GM12874 (cell line): ENCODE data around the gene AMFR.

Source experiments
- TF ChIP-seq, protein P1 (sequence below): IDR thresholded peaks from 2 replicates; pipeline ENCODE4 v1.5.1; 2011; ENCODE audit warnings: low read depth, mild to moderate bottlenecking, control low read depth, low read length, moderate library complexity; ENCODE audit not compliant: insufficient read depth

AMFR gene

DNA sequence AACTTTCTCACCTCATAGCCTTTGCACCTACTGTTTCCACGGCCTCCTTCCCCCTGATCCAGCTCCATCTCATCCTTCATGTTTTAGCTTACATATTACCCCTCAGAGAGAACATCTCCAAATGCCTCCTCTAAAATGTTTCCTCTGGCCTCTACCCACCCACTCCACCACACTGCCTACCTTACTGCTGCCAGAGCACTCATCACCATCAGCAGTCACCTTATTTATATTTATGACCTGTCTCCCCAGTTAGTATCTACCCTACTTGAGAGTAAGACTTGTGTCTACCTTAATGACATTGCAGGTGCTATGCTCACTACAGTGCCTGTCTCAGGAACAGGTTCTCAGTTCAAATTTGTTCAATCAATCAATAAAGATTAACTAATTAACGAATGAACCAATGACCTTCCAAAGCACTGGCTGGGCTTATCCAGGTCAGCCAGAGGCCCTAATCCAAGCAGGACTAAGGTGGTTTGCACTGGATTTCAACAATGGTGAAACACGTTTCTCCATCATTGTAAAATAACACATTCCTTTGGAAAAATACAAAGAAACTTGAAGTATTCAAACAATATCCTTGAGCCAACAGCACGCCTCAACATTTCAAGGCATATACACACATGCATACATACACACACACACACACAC, 41.1 kb downstream of the AMFR start:
- TF ChIP-seq, protein P1, sequence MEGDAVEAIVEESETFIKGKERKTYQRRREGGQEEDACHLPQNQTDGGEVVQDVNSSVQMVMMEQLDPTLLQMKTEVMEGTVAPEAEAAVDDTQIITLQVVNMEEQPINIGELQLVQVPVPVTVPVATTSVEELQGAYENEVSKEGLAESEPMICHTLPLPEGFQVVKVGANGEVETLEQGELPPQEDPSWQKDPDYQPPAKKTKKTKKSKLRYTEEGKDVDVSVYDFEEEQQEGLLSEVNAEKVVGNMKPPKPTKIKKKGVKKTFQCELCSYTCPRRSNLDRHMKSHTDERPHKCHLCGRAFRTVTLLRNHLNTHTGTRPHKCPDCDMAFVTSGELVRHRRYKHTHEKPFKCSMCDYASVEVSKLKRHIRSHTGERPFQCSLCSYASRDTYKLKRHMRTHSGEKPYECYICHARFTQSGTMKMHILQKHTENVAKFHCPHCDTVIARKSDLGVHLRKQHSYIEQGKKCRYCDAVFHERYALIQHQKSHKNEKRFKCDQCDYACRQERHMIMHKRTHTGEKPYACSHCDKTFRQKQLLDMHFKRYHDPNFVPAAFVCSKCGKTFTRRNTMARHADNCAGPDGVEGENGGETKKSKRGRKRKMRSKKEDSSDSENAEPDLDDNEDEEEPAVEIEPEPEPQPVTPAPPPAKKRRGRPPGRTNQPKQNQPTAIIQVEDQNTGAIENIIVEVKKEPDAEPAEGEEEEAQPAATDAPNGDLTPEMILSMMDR, result no peak

DNA sequence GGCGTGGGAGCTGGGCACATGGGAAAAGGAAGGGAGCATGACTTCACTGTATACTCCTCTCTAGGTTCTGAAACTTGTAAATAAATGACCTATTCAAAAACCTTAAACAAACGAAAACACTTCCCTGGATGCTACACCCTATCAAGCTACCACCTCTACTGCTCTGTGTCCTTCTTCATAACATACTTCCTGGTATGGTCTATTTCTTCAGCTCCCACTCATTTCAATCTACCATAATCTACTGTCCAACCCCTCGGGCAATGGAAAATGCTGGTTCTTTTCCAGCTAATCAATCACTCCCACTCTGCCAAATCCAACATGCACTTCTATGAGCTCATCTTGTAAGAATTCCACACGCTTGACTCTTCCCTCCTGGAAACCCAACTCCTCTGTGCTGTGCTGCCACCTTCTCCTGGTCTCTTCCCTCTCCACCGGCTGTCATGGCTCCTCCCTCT, 42.4 kb downstream of the AMFR start:
- TF ChIP-seq, protein P1, result no peak

DNA sequence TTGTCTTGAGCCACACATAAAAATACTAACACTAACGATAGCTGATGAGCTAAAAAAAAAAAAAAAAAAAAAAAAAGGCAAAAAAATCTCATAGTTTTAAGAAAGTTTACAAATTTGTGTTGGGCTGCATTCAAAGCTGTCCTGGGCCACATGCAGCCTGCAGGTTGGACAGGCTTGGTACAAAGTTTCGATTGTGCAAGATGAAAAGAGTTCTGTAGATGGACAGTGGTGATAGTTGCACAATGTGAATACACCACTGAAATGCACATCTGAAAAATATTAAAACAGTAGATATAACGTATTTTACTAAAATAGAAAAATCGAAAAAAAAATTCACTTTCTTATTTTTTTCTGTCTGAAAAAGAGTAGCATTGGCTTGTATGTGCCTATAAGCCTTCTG, 42.9 kb downstream of the AMFR start:
- TF ChIP-seq, protein P1, result no peak

DNA sequence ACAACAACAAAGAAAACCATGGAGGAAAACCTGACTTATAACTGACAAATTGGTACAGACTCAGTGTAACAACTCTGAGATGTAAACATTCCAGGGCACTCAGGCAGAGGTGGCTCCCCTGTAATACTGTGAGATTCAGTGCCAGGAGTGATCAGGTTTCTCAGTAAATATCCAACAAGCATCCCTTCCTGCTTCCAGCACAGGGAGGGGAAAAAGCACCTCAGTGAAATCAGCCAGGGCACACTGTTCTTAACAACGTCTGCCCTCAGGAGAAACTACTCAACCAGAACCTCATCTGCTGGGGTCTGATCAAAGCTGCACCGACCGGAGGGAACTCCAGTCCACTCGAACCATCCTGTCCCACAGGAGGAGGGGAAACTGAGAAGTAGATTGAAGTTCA, 52.3 kb downstream of the AMFR start:
- TF ChIP-seq, protein P1, result no peak

DNA sequence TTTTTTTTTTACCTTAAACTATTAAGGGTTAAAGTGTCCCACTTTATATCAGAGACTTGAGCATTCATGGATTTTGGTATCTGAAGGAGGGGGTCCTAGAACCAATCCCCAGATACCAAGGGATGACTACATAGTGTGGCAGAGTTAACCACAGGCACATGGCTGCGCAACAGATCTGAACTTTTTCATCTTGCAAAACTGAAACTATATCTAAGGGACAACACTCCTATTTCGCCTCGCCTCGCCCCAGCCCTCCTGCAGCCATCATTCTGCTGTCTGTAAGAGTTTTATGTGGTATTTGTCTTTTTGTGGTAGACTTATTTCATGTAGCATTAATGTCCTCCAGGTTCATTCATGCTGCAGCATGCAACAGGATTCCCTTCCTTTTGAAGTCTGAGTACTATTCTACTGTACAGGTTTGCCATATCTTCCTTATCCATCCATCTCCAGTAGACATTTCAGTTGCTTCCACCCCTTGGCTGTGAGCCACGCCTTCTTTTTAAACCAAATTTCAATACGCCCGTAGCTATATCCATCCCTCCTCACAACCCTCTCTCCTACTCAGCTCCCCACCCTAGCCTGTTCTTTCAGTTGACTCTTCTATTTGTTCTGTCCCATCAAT, 53.2 kb downstream of the AMFR start:
- TF ChIP-seq, protein P1, result no peak

DNA sequence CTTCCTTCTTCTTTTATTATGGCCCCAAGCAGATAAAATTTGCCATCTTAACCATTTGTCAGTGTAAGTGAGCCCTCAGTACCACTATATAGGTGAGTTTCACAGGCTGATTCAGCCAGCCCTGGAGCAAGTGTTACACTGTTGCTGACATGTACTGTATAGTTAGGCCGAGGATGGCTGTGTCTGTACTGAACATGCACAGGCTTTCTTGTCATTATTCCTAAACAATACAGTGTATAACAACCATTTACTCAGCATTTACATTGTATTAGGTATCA, 53.7 kb downstream of the AMFR start:
- TF ChIP-seq, protein P1, result no peak

DNA sequence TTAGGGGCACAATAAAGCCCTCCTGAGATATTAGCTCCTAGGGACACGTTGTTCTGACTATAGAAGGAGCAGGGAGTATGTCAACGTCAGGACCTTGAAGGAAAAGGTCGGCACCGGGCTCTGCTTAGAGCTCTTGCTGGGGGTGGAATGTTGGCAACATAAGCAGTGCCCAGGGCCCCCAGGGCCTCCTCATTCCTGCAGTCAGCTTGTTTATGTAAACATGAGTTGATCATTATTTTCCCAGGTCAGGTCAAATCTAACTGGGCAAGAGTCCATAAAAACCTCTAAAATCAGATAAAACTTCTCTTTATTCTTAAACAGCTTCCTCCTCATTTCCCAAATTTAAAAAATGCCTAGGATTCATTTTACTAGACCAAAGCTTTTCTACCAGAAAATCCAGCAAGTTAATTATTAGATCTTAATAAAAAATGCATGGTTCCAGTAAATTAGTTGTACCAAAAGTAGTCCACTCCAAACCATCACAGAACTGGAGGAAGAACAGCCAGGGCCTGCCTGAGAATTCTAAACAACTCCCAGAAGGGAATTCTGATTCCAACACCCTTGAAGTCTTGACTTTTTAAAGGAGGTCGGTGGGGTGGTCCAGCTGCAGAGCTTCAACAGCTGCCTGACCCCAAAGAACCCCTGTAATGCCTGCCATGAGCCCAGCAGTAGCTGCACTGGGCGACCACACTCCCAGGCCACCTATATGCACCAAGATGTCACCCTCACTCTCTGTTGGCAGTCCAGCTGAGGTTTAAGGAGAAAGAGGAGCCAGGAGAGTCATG, 54.3 kb downstream of the AMFR start:
- TF ChIP-seq, protein P1, result no peak
